Activated CD8-positive, alpha-beta memory T cell treated with anti-CD3 and anti-CD28 coated beads for 24 hours (primary cell): ENCODE measurements around the gene OR4D5.

ENCODE experiments used
- DNase-seq: peaks from one replicate; pipeline ENCODE4 v3.0.0-alpha.2; 2020

OR4D5 gene

GRCh38 chr11:123939317-123939716 lies at the start of gene OR4D5:
Gene OR4D5, plus strand, starts transcription at chr11:123939617. Its CDS starts 0 bp downstream, at chr11:123939617.
- no peak for DNase-seq

- DNase-seq: no peak
These were observed 47.4 kb upstream of the OR4D5 start for GRCh38 chr11:123892031-123892430.

DNA sequence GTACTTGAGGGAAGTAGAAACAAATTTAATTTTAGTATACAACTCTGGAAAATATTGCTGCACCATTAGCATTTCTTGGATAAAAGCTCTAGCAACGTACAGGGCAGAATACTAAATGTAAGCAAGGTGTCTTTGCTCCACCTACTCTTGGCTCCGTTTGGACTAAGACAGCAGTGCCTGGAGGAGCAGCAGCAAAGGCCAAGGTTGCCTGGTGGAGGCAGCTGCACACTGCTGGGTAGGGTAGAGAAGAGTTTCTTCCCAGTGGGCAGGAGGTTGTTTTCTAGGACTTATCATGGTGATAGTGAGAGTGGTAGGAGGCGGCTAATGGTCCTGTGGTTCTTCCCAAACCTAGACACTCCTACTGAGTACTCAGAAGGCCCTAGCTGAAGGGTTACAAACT lies 39.6 kb upstream of the OR4D5 start:
- no peak for DNase-seq

- no peak for DNase-seq
These were observed 37.5 kb upstream of the OR4D5 start, which contains the start of gene OR8D4 for GRCh38 chr11:123901867-123902266. Gene OR8D4, plus strand, starts transcription at chr11:123902167. Its CDS starts 4,265 bp downstream, at chr11:123906432.

- DNase-seq: no peak
These were observed 35.5 kb upstream of the OR4D5 start for GRCh38 chr11:123903932-123904331.

- DNase-seq: no peak
These were observed 34.5 kb upstream of the OR4D5 start for GRCh38 chr11:123904932-123905331.

DNA sequence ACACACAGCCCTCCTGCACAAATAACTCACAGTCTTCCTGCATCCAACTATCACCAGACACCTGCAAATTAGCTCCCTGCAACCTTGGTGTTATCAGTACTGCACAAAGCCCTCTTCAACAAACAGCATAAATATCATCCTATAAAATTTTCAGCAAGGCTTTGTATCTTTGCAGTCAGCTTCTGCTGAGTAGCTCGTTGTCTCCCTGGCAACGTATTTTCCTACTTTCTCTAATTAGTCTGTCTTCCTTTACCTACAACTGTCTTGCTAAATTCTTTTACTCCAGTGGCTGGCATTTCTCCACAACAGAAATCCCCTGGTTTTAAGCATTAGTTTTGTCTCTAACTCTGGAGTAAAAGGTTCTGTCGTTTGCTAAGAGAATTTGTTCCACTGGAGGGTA lies 33.6 kb upstream of the OR4D5 start:
- no peak for DNase-seq

GRCh38 chr11:123920943-123921342 lies 18.5 kb upstream of the OR4D5 start:
- DNase-seq: no peak

DNA sequence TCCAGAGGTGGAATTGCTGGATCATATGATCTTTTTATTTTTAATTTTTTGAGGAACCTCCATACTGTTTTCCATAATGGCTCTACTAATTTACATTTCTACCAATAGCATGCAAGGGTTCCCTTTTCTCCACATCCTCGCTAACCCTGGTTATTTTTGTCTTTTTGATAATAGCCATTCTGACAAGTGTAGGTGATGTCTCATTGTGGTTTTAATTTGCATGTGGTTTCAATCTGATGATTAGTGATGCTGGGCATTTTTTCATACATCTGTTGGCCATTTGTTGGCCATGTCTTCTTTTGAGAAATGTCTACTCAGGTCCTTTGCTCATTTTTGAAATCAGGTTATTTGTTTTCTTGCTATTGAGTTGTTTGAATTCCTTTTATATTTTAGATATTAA lies 15.4 kb upstream of the OR4D5 start:
- no peak for DNase-seq

DNA sequence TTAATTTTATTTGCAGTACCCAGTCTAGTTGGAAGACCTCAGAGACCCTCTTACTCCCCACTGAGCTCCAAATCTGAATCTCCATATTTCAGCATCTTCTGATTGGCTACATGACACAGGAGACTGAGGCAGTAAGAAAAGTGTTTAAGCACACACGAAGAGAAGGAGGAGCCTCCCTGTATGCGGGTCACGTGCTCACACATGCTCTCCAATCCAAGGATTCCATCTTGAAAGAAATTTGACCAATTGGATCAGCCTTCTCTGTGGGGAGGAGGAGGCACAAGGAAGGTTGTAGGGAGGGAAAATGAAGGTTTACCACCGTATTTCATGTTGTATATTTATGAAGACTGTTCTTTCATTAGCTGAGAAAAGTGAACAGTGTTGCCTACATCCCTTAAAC lies 3.0 kb downstream of the OR4D5 start:
- DNase-seq: no peak

DNA sequence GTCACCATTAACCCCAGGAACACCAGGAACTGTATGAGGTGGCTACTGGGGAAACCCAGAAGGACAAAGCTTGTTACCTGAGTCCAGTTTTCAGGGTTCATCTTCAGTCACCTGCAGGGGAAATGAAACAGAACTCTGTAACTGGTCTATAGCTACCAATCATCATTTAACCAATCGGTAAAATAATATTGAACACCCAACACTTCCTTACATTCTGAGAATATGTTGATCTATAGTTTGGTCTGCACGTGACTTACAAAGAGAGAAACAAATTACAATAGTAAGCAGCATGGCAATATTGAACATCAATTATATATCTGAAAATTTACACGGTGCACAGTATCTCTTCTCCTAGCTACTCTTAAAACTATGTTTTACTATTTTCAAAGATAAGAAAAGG lies 4.3 kb downstream of the OR4D5 start, which contains the start of gene OR6T1:
Gene OR6T1 (minus strand): TSS at position 101 of the 400 bp plus-strand sequence. CDS start 0 bp downstream, at position 101.
- DNase-seq: no peak

DNA sequence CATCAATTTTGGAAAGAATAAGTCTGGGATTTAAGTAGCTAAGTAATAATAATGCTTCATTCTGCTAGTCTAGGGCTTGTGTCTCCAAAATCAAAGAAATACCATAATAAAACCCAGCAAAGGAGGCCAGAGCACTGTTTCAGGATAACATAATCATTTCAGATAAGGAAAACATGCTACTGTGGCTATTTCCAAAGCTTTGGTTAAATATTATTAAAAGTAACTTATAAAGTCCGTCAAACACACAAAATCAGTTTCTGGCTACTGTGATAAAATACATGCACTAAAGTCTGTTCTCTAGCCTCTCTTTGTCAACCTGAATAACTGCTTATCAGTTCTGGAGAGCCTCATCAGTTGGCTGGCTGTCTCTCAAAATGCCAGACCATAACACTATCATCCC lies 5.7 kb downstream of the OR4D5 start:
- no peak for DNase-seq

DNA sequence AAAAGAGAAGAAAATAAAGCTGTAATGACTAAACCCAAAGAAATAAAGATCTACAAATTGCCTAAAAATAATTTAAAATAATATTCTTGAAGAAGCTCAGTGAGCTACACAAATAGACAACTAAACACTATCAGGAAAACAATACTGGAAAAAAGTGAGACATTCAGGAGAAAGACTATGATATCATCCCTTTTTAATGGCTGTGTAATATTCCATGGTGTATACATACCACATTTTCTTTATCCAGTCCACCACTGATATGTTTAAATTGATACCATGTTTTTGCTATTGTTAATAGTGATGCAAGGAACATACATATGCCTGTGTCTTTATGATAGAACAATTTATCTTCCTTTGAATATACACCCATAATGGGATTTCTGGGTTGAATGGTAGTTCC lies 17.3 kb downstream of the OR4D5 start:
- no peak for DNase-seq

- no peak for DNase-seq
These were observed 34.4 kb downstream of the OR4D5 start for GRCh38 chr11:123973816-123974215.

- DNase-seq: no peak
These were observed 37.5 kb downstream of the OR4D5 start for GRCh38 chr11:123976770-123977560.

- no peak for DNase-seq
These were observed 38.4 kb downstream of the OR4D5 start, which contains the start of gene OR10S1 for GRCh38 chr11:123977731-123978347. Gene OR10S1, minus strand, starts transcription at chr11:123977781. Its CDS starts 117 bp downstream, at chr11:123977664.

GRCh38 chr11:123979311-123979710 lies 39.9 kb downstream of the OR4D5 start:
- no peak for DNase-seq
